NCI-H1105 treated with DMSO at 0.1 percent for 48 hours (cell line): ENCODE measurements around the gene SLC12A8.

Experiments used
- DNase-seq: peaks from one replicate; lab custom pipeline; 2025; lab: John Stamatoyannopoulos, UW

SLC12A8 gene

DNA sequence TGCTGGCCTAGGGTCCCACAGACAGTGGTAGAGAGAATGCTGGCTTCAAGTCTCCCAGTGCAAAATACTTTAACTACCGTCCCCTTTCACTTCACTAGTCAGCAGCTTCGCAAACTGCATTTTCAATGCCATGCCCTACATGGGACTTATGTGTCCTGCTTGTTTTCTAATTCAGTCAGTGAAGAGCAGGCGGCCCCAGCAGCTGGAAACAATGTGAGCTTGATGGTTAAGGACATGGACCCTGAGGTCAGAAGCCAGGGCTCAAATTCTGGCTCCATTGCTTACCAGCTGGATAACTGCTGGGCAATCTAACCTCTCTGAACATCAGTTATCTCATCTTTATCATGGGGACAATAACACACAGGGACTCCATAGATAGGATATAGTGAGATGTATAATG lies 58.4 kb downstream of the SLC12A8 start:
- DNase-seq = no peak

DNA sequence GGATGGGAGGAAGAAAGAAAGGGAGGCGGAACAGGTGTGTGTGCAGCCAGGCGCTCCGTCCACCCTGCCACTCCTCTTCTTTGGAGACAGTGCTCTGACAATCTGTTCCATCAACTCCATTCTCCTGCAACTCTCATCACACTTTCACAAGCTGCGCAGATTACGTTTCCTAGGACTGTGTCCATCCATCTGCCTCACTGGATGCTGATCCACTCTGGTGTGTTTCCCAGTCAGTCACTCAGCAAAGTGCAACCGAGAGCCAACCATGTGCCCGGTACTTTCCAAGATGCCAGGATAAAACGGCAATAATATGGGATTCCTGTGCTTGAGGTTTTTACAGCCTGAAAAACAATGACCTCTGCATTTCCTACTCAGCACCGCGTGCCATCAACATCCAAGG lies 59.6 kb downstream of the SLC12A8 start:
- no peak for DNase-seq

DNA sequence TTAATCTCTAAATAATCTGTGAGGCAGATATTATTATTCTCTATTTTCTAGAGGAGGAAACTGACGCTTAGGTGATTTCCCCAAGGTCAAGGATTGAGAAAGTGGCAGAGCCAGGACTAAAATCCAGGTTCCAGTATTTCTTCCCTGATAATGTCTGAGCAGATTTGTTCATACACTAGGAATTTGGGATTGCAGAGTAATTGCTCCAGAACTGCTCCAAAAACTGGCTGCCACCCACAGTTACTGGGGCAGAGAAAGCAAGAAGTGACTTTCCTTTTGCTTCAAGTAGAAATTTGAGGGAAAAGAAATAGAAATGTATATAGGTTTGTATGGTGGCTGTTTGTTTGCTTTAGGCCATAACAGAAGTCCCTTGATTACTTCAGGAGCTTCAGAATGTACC lies 60.6 kb downstream of the SLC12A8 start:
- no peak for DNase-seq

DNA sequence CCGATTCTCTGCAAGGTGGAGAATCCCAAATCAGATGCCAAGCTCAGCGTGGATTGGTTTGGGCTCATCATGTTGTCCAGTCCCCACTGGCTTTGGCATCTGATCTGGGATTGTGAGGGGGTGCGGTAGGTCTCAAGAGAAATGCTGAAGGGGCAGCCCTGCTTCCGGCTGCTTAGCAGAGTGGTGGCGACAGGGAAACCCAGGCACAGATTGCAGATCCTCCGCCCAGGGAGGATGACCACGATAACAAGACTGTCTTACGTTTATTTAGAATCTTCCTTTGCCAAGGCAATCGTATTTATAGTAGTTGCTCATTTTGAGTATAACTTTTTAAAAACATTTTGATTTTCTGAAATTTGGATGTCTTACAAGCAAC lies 61.1 kb downstream of the SLC12A8 start:
- DNase-seq = no peak

DNA sequence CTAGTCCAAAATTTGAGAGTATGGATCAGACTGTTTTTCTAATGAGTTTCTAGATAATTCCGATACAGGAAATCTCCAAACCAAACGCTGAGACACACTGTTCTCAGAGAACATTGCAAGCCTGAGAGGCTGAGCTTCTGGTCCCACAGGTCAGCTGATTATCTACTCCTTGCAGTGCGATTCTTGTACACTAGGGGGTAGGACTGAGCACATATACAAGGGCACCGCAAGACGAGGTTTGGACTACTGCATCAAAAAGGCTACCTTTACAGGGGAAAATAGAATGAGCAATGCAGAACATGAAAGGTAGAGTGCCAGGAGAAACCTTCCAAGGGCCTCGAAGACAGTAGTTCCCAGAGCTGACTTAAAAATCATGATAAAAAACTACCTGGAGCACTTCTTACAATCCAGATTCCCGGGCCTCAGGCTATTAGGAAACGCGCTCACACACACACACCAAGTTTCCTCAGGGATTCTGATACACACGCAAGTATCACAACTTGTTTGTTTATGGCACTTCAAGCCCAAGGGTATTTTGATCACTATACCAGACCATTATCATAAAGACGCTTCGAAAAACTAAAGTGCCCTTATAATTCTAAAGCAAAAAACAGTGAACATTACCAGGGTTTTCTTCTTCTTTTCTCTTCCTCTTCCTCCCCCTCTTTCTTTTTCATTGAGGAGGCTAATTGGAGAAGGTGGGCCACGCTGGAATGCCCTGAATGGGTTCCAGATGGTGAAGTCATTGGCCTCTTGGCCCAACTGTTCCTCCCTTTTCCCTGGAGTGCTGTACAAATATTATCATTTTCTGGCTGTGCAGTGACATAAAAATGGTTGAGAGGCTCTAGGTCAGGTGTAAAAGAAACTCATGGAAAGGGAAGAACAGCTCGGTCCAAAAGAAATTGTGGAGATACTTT lies 61.8 kb downstream of the SLC12A8 start:
- peak; percentile 6 for DNase-seq

DNA sequence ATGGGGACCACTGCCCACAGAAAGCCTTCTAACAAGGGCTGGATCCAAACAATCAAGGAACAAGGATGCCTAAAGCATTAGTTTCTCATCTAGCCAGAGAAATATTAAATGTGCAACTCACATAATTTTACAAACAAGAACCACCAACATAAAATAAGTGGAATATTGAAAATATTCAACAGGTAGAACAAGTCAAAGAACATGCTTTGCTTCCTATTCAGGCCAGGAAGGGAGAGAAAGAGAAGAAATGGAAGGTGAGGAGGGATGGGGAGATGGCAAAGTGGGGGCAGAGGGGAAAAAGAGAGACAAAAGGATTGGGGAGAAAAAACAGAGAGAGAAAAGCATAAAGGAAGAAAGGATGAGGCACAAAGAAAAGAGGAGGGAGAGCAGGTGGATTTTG lies 63.1 kb downstream of the SLC12A8 start:
- no peak for DNase-seq

DNA sequence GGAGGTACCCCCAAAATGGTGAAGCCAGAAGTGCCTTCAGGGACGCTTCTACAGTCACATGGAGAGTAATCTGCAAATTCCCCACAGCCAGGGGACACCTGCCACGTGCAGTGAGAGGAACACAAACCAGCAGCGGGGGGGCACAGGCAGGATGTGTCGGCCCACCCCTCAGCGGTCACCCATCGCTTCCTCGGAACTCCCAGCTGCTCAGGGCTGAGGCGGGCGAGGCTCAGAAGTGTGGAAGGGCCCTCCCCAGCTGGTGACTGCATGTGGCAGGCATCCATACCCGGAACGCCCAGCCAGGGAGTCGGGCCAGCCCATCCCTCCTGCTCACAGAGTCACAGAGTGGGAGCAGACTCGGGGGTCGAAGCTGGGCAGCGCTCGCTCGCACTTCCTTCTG lies 63.7 kb downstream of the SLC12A8 start:
- no peak for DNase-seq

DNA sequence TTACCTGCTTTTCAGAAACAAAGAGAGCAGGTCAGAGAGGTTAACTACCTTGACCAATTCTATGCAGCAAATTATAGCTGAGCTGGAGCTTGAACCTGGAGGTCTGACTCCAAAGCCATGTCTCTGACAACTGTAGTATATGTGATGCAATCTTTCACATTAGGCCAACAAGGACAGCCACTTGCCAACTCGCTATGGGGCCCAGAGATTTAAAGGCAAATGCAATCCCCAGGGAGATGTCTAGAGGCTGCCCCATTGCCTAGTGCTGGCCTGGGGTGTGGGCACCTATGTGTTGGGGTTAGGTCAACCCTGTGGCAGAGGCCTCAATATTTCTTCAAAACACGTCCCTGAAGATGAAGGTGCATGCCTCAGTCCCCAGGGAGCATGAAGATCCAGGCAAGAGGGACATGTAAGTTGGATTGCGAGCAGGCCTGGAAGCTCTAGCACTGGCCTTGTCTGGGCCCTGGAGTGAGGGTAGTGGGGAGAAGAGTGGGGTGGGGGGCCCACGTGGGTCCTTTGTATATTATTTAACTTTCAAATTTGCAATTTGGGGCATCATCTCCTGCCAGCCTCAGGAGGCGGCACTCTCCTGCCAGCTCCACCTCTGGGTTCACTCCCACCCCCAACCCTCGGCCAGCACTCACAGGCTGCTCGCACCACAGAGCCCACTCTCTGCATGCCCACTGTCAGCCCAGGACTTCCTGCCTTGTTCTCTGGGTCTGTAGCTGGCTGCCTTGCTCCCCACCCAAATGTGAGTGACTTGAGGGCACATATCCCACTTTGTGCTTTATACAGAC lies 64.3 kb downstream of the SLC12A8 start:
- no peak for DNase-seq

DNA sequence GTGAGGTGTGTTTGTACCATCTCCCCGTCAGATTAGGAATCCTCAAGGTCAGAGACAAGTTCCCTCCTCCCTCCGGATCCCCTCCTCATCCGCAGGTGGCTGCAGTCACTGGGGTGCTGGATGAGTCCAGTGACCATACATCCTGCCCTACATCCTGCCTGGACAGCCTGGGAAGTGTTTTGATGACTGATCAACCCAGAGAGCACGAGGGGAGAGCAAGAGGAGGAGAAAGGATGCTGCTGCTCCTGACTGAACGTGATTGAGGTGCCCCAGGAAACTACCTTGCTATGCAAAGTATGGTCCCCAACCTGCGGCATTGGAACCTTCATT lies 65.1 kb downstream of the SLC12A8 start:
- DNase-seq = no peak

DNA sequence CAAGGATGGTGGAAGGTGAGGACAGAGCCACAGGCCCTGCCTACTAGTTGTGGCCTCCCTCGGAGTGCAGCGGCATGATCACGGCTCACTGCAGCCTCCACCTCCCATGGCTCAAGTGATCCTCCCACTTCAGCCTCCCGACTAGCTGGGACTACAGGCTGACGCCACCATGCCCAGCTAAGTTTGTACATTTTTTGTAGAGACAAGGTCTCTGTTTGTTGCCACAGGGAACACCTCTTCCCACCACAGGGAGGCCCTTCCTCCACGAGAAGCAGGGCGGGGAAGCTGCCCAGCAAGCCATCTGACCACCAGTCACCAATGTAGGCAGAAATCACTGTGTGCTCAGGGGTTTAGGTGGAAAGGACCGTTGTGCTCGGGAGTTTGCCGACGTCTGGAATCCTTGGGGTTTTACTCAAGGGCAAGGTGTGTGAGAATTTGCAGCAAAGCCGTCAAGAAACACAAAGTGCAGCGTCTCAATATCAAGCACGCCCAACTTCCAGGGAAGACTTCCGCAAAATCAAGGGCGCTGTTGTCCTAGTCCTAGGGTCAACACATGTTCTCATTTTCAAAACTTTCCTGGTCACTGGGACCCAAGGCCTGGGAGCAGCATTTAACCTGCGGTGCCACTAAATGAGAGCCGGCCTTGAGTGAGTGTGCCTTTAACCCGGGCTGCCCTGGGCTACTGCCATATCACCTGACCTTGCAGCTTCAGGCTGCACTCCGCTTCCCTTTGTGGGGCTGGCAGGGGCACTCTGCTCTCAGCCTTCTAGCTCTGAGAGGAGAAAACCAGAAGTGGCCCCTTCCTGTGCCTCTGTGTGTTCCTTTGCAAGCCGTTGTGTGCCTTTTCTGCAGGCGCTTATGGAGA lies 65.7 kb downstream of the SLC12A8 start:
- DNase-seq = no peak

DNA sequence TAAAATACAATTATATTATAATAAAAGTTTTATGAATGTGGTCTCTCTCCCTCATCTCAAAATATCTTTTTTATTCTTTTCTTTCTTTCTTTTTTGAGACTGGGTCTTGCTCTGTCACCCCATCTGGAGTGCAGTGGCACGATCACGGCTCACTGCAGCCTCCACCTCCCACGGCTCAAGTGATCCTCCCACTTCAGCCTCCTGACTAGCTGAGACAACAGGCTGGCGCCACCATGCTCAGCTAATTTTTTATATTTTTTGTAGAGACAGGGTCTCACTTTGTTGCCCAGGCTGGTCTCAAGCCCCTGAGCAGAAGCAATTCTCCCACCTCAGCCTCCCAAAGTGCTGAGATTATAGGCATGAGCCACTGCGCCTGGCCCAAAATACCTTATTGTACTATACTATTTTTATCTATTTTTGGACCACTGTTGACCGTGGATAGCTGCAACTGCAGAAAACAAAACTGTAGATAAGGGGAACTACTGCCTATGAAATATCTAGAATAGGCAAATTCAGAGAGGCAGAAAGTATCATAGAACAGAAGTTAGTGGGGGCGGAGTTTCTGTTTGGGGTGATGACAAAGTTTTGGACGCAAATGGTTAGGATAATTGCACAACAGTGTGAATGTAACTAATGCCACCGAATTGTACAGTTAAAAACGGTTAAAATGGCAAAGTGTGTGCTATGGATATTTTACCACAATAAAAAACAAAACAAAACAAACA lies 66.6 kb downstream of the SLC12A8 start:
- no peak for DNase-seq

DNA sequence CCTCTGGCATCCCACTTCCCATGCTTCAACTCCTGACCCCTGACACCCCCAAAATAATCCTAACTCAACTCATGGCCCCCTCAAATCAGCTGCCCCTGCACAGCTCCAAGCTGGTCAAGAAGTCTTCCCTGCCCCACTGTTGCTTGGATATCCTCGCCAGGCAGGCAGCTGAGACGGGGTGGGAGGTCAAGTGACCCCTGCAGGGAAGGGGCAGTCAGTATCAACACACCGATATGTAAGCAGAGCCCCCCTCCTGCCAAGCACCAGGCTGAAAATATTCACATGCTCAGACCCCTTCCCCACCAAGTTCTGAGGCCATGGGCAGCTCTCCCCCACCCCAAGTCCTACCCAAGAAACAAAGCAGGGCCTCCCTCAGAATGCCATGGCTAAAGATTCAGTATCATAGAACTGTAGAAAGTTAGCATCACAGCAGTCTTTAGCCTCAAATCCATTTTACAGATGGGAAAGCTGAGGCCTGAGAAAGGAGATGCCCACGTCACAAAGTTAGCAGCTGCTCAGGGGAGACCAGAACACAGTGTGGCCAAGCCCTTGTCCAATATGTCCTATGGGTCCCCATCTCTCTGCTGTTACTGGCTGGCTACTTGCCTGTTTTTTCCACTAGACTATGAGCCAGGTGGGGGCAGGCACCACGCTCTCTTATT lies 67.8 kb downstream of the SLC12A8 start:
- no peak for DNase-seq

DNA sequence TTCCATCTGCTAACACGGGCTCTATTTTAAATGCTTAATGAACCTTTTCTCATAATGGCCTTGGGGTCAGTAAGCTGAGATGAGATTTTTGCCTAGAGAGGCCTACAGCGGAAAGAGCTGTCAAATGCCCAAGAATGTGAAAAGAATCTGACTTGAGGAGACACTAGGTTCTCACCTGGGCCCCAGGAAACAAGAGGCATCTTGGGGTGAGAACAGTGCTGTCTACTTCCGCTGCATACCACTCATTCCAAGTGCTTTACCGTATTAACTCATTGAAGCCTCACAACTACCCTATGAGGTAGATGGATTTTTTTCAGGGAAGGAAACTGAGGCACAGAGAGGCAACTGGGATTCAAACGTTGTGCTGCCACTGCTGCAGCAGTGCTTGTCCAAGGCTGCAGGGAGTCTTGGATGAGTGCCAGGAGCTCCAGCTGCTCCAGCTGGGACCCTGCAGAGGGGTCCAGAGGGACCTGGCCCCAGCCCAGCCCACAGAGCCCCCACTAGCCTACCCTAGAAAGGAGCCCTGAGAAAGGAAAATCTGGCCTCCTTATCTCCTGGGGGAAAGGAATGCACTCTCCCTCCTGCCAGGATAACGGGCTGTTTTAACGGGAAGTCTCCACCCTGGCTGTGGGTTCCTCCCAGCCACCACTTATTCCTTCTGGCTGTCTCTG lies 68.4 kb downstream of the SLC12A8 start:
- peak; percentile 31 for DNase-seq

DNA sequence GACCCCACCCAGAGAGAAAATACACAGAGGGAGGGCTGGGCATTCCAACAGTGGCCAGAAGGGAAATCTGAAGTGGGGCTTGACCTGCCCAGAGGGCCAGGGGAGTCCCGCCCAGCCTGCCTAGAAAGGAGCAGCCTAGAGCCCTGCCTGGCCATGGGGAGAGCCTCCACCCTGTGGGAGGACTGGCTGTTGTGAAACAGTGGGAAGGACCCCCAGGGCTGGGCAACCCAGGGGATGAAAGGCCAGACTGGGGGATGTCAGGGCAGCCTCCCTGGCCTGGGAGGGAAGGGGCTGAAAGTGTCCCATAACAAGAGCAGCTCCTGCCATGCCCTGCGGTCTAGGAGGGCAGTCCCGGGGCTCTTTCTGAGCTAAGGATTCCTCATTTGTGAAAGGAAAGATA lies 69.0 kb downstream of the SLC12A8 start:
- DNase-seq = no peak

DNA sequence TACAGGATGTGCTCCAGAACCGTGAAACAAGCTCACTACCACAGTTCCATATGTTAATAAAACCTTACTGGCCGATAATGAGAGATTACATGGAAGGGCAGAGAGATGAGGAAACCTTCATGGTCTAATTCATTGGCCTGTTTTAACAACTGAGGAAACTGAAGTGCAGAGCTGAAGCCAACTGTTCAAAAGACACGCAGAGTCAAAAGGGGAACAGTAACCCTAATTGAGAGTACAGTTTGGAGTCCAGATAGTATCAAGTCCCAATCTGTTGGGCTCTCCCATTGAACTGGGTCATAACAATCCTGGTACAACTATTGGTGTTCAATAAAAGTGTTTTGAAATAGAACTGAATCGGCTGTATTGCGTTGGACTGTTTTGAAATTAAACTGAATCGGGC lies 69.6 kb downstream of the SLC12A8 start:
- DNase-seq = no peak

DNA sequence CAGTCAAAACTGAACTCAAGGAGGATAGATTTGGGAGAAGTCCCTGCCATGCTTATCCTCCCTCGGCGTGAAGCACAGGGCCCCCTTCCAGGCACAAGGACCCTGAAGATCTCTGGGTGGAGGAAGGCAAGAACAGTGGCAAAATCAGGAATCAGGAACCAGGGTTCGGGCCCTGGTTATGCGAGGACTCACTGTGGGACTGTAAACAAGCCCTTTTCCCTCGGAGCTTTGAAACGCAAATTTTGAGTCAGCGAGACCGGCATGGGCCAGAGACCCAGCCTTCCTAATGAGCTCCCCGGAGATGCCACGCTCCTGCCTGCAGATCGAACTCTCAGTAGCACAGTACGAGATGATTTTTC lies 70.1 kb downstream of the SLC12A8 start:
- no peak for DNase-seq

DNA sequence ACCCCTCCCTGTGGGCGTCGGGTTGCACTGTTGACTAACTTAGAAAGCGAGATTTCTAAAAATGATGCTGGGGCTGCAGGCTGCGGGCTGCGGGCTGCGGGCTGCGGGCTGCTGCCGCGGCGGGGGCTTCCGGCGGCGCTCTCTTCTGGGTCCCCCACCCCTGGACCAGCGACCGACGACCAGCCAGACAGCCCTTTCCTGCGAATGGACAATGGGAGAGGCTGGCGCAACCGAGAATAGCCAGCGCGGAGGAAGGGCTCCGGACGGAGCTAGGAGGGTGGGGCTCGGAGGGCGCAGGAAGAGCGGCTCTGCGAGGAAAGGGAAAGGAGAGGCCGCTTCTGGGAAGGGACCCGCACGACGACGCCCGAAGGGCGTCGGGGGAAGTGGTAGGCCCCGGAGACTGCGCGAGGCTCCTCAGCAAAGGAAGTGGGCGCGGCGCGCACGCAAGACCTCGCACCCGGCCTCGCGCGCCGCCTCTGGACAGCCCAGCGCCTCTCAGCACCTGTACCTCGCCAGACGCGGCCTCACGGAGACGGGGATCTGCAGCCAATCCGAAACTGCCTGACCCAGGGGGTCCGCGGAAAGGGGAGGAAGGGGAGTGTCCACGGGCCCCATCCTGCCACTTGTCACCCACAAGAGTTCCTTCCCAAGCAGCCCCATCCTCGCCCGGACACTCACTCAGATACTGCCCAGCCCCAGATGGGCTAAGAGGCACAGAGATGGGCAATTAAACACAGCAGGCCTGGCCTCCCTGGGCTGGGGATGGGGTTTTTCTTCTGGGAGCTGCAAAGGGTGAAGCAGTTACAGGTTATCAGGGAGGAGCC lies 70.7 kb downstream of the SLC12A8 start:
- peak; percentile 37 for DNase-seq

DNA sequence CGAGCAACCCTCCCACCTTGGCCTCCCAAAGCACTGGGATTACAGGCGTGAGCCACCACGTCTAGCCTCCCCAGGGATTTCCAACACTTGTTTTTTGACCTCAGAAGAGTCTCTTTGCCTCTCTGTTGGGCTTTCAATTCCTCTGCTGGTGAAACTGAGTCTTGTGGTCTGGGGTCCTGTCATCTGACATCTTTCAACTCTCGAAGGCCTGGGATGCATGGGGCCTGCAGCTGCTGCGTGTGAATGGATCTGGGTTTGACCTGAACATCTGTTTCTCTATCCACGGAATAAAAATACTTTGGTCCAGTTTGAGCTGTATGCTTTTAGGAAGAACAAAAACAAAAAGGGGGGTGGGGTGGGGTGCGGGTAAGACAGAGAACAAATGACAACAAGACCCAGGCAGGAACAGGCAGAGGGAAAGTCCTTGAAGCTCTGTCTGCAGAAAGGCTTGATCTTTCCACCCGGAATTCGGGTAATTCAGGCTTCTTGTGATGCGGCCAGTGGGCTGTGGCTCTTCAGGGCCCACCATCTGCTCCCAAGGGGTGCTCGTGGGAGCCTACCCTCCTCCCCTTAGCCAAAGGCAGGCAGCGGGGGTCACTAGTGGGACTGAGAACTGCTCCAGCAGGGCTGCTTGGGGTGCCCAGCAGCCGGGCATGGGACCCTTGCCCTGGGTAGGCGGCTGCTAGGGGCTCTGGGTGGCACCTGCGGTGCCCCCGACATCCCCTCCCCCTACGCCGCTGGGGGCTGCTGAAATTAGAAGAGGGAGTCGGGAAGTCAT lies 71.5 kb downstream of the SLC12A8 start:
- DNase-seq = no peak
